Prostate gland (tissue), 2 donors: ENCODE results near the gene EHBP1. TPM values are rescaled to one million over a fixed set of nuclear protein-coding genes. Genes with fewer than 3 reads are reported as not detected.
"Not testable (repeated sequence)": the region's sequence is repeated elsewhere in the genome, so short reads cannot be mapped to it uniquely, and the experiment has no call there.

Source experiments
- DNase-seq: peaks from one replicate; pipeline ENCODE4 v3.0.0-alpha.2; 2019; ENCODE audit warnings: low spot score
- H3K27ac ChIP-seq, 2 donors: fragments of 200-600 bp; sonication (generic); 2 replicates each; pipeline ENCODE4 v1.5.1; 2017 to 2019
- H3K27me3 ChIP-seq: fragments of 200-600 bp; sonication (generic); replicated peaks from 2 replicates; pipeline ENCODE4 v1.5.1; 2019; ENCODE audit not compliant: insufficient read depth
- H3K36me3 ChIP-seq, 2 donors: fragments of 200-600 bp; sonication (generic); 1 replicate in 1 of 2; 2 replicates in 1 of 2; pipeline versions ENCODE4 v1.5.1 to v1.8.1; 2017 to 2019
- H3K4me1 ChIP-seq: fragments of 200-600 bp; sonication (generic); replicated peaks from 2 replicates; pipeline ENCODE4 v1.5.1; 2019
- H3K4me3 ChIP-seq, 2 donors: fragments of 200-600 bp; sonication (generic); 2 replicates each; pipeline ENCODE4 v1.5.1; 2017 to 2019
- H3K9me3 ChIP-seq: fragments of 200-600 bp; sonication (generic); 2 replicates; pipeline ENCODE4 v1.5.1; 2017
- CTCF ChIP-seq, 4 experiments: fragments of 200-600 bp in 2 of 4; fragments of 450-650 bp in 2 of 4; sonication (generic) in 2 of 4; IDR thresholded peaks; 1 replicate in 3 of 4; 2 replicates in 1 of 4; pipeline ENCODE4 v1.5.1; 2016 to 2019; ENCODE audit warnings: antibody characterized with exemption in 4 of 4, mild to moderate bottlenecking in 2 of 4, moderate library complexity in 2 of 4
- POLR2A ChIP-seq: fragments of 450-650 bp; IDR thresholded peaks from one replicate; pipeline ENCODE4 v1.6.1; 2016; ENCODE audit warnings: antibody characterized with exemption, mild to moderate bottlenecking
- POLR2AphosphoS5 ChIP-seq: sonication (generic); formaldehyde crosslinking; IDR thresholded peaks from one replicate; pipeline ENCODE4 v1.6.1; 2017; ENCODE audit warnings: antibody characterized with exemption
- WGBS: methylation state at CpG from one replicate; pipeline ENCODE4 v1.1.5; 2018; 5-methylcytosine and 5-hydroxymethylcytosine counted together
- intact Hi-C: fragments of 100-400 bp; cut with DNase I; formaldehyde crosslinking; loops from one replicate; pipeline ENCODE4 v1.14.2; 2022
- total RNA-seq, 2 donors: library from RNA; depleted of rRNA; stranded (reverse); fragments of >200 nt; gene quantifications; one replicate each; pipeline ENCODE4 v1.1.0, GENCODE V29; 2016

Gene EHBP1
- total RNA-seq, 2 donors from 2014 or later: 26.5 to 30.3 TPM

- H3K4me1 ChIP-seq: no peaks in the 10 kb centered on the region
- WGBS: 99% methylated on average over 2 of the region's 2 CpGs
These were observed 38.0 kb downstream of the EHBP1 start for GRCh38 chr2:62743506-62743905.

GRCh38 chr2:62744603-62745002 is 39.1 kb downstream of the EHBP1 start:
- TF ChIP-seq CTCF (IDR thresholded peaks at IDR 0.05): no peak
- TF ChIP-seq POLR2AphosphoS5: no peak
- no peak for TF ChIP-seq POLR2A
- WGBS: 90% methylated on average over 3 of the region's 3 CpGs
- no peaks in the 10 kb centered on the region for H3K27me3 ChIP-seq
- no peak overlapping the region for H3K27ac ChIP-seq
- H3K4me3 ChIP-seq: no peak overlapping the region
- no peaks in the 10 kb centered on the region for H3K4me1 ChIP-seq
- no peak for DNase-seq
- intact Hi-C loops: no loop called here
- no peaks in the 10 kb centered on the region for H3K9me3 ChIP-seq
- H3K36me3 ChIP-seq: no peaks in the 10 kb centered on the region

More at GRCh38 chr2:62743506-62743905, 38.0 kb downstream of the EHBP1 start:
- H3K4me3 ChIP-seq: no peak overlapping the region
- intact Hi-C loops: no loop called here
- TF ChIP-seq POLR2AphosphoS5 (no peak), CTCF (IDR thresholded peaks at IDR 0.05) (no peak), POLR2A (no peak)
- no peaks in the 10 kb centered on the region for H3K36me3 ChIP-seq
- H3K27me3 ChIP-seq: no peaks in the 10 kb centered on the region
- H3K9me3 ChIP-seq: no peaks in the 10 kb centered on the region
- no peak overlapping the region for H3K27ac ChIP-seq
- no peak for DNase-seq

GRCh38 chr2:62745891-62746481 is 40.5 kb downstream of the EHBP1 start:
- intact Hi-C loops: no loop called here
- Histone ChIP-seq H3K27me3 (no peaks in the 10 kb centered on the region), H3K27ac (no peak overlapping the region), H3K36me3 (no peaks in the 10 kb centered on the region), H3K4me1 (no peaks in the 10 kb centered on the region), H3K9me3 (no peaks in the 10 kb centered on the region), H3K4me3 (no peak overlapping the region)
- 90% methylated on average over 5 of the region's 5 CpGs for WGBS
- TF ChIP-seq POLR2AphosphoS5: no peak
- no peak for TF ChIP-seq CTCF (IDR thresholded peaks at IDR 0.05)
- TF ChIP-seq POLR2A: no peak
- no peak for DNase-seq

GRCh38 chr2:62747169-62747568 is 41.7 kb downstream of the EHBP1 start:
- 80% methylated on average over 2 of the region's 2 CpGs for WGBS
- H3K4me1 ChIP-seq: no peaks in the 10 kb centered on the region
- TF ChIP-seq CTCF (IDR thresholded peaks at IDR 0.05): no peak
- TF ChIP-seq POLR2A: no peak
- TF ChIP-seq POLR2AphosphoS5: no peak
- no peaks in the 10 kb centered on the region for H3K27me3 ChIP-seq
- H3K4me3 ChIP-seq: no peak overlapping the region
- DNase-seq: no peak
- intact Hi-C loops: no loop called here
- H3K9me3 ChIP-seq: no peaks in the 10 kb centered on the region
- no peaks in the 10 kb centered on the region for H3K36me3 ChIP-seq
- no peak overlapping the region for H3K27ac ChIP-seq

GRCh38 chr2:62747876-62748275 is 42.4 kb downstream of the EHBP1 start:
- no peaks in the 10 kb centered on the region for H3K27me3 ChIP-seq

DNA sequence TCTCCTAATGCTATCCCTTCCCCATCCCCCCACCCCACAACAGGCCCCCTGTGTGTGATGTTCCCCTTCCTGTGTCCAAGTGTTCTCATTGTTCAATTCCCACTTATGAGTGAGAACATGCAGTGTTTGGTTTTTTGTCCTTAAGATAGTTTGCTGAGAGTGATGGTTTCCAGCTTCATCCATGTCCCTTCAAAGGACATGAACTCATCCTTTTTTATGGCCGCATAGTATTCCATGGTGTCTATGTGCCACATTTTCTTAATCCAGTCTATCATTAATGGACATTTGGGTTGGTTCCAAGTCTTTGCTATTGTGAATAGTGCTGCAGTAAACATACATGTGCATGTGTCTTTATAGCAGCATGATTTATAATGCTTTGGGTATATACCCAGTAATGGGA is 43.6 kb downstream of the EHBP1 start:
- H3K9me3 ChIP-seq, H3K4me3 ChIP-seq, H3K27ac ChIP-seq, DNase-seq, intact Hi-C loops, H3K4me1 ChIP-seq, H3K27me3 ChIP-seq, H3K36me3 ChIP-seq: not testable (repeated sequence)
- 94% methylated on average over 1 of the region's 1 CpG for WGBS

More at GRCh38 chr2:62747876-62748275, 42.4 kb downstream of the EHBP1 start:
- H3K36me3 ChIP-seq: no peaks in the 10 kb centered on the region
- no peak for DNase-seq
- WGBS: 93% methylated on average over 4 of the region's 4 CpGs
- no peaks in the 10 kb centered on the region for H3K9me3 ChIP-seq
- H3K4me3 ChIP-seq: no peak overlapping the region
- no peak for TF ChIP-seq POLR2A
- TF ChIP-seq POLR2AphosphoS5: no peak
- TF ChIP-seq CTCF (IDR thresholded peaks at IDR 0.05): no peak
- no peaks in the 10 kb centered on the region for H3K4me1 ChIP-seq
- H3K27ac ChIP-seq: no peak overlapping the region
- intact Hi-C loops: no loop called here
